Endothelial cell of umbilical vein (primary cell): Measurements from ENCODE around the gene PSPC1. TPM values are rescaled to one million over a fixed set of nuclear protein-coding genes. Genes with fewer than 3 reads are reported as not detected.

ENCODE experiments used
- BruUV-seq: library from RNA; stranded (reverse); fragments of 400-500 nt; replicated peaks from 2 replicates; lab custom pipeline; 2021; lab: Mats Ljungman, UMichigan
- CTCF ChIA-PET: fragments of 300-600, 350-600 bp; sonication (Branson Sonifier 250); formaldehyde crosslinking; loops from one replicate; lab custom pipeline; 2021; ENCODE audit warnings: antibody characterized with exemption, inconsistent platforms; lab: Charles Lee
- POLR2A ChIA-PET: fragments of 300-600, 350-600 bp; sonication (Branson Sonifier 250); formaldehyde crosslinking; loops from one replicate; lab custom pipeline; 2021; ENCODE audit warnings: antibody characterized with exemption, inconsistent platforms; lab: Charles Lee
- DNase-seq: peaks from one replicate; pipeline ENCODE4 v3.0.0-alpha.2; 2011; ENCODE audit warnings: low read depth, low spot score
- FAIRE-seq: peaks from 2 replicates; lab custom pipeline; 2011; peaks lifted over from hg19 to GRCh38; lab: Jason Lieb, UNC
- H2AFZ ChIP-seq: 2 replicates; pipeline ENCODE4 v1.6.0; 2012; ENCODE audit warnings: low read depth, low read length, control low read depth, inconsistent platforms
- H3K27ac ChIP-seq: 2 replicates; pipeline ENCODE4 v1.5.1; 2011; ENCODE audit warnings: low read depth, mild to moderate bottlenecking, control low read depth, low read length, moderate library complexity; ENCODE audit not compliant: insufficient read depth
- H3K27me3 ChIP-seq, 2 experiments: 2 replicates each; pipeline versions ENCODE4 v1.6.0 to v1.6.1; 2011; ENCODE audit warnings: low read length in 2 of 2, mixed read lengths in 1 of 2; ENCODE audit not compliant: control insufficient read depth in 2 of 2, insufficient read depth in 2 of 2
- H3K36me3 ChIP-seq, 2 experiments: 2 replicates in 1 of 2; 3 replicates in 1 of 2; pipeline ENCODE4 v1.5.1; 2011; ENCODE audit warnings: low read length in 2 of 2, mild to moderate bottlenecking in 1 of 2, moderate library complexity in 1 of 2; ENCODE audit not compliant: control insufficient read depth in 2 of 2, insufficient read depth in 2 of 2; ENCODE audit errors: extremely low read depth in 1 of 2
- H3K4me1 ChIP-seq: 3 replicates; pipeline ENCODE4 v1.5.1; 2011; ENCODE audit warnings: mild to moderate bottlenecking, low read length; ENCODE audit not compliant: control insufficient read depth, insufficient read depth; ENCODE audit errors: extremely low read depth
- H3K4me2 ChIP-seq: 2 replicates; pipeline ENCODE4 v1.6.1; 2011; ENCODE audit warnings: low read length, control low read depth, mixed read lengths; ENCODE audit not compliant: insufficient read depth
- H3K4me3 ChIP-seq, 3 experiments: fragments of 200-600 bp in 1 of 3; sonication (generic), shearing (Covaris generic) in 1 of 3; replicated peaks in 1 of 3; 2 replicates each; pipeline ENCODE4 v1.5.1; 2011 to 2016; ENCODE audit warnings: control low read depth in 3 of 3, low read length in 3 of 3, mild to moderate bottlenecking in 2 of 3, inconsistent platforms in 1 of 3, low read depth in 1 of 3, moderate library complexity in 1 of 3; ENCODE audit not compliant: insufficient read depth in 1 of 3
- H3K79me2 ChIP-seq: 2 replicates; pipeline ENCODE4 v1.6.0; 2012; ENCODE audit warnings: low read length, inconsistent platforms; ENCODE audit not compliant: control insufficient read depth, insufficient read depth
- H3K9ac ChIP-seq: replicated peaks from 2 replicates; pipeline ENCODE3; 2011; ENCODE audit warnings: low read length, control low read depth; ENCODE audit not compliant: insufficient read depth; ENCODE audit errors: extremely low read depth
- H3K9me1 ChIP-seq: replicated peaks from 3 replicates; pipeline ENCODE4 v1.6.0; 2011; ENCODE audit warnings: mild to moderate bottlenecking, low read length; ENCODE audit not compliant: control insufficient read depth, insufficient read depth; ENCODE audit errors: extremely low read depth
- H3K9me3 ChIP-seq: replicated peaks from 2 replicates; pipeline ENCODE4 v1.5.1; 2012; ENCODE audit warnings: low read length, inconsistent platforms; ENCODE audit not compliant: control insufficient read depth, insufficient read depth
- H4K20me1 ChIP-seq: replicated peaks from 2 replicates; pipeline ENCODE3; 2011; ENCODE audit warnings: mild to moderate bottlenecking, low read length; ENCODE audit not compliant: control insufficient read depth, insufficient read depth; ENCODE audit errors: extremely low read depth
- CTCF ChIP-seq, 2 donors: IDR thresholded peaks; 1 replicate in 1 of 2; 2 replicates in 1 of 2; pipeline ENCODE4 v1.5.1; 2011; ENCODE audit warnings: low read length in 2 of 2, mild to moderate bottlenecking in 2 of 2, moderate library complexity in 2 of 2, control low read depth in 1 of 2, inconsistent platforms in 1 of 2, low read depth in 1 of 2; ENCODE audit not compliant: insufficient read depth in 1 of 2; ENCODE audit errors: extremely low read depth in 1 of 2
- EZH2 ChIP-seq: IDR thresholded peaks from 2 replicates; pipeline ENCODE4 v1.6.1; 2012; ENCODE audit warnings: borderline replicate concordance, low read depth, mild to moderate bottlenecking, moderate library complexity, low read length, inconsistent platforms; ENCODE audit not compliant: severe bottlenecking
- FOS ChIP-seq: IDR thresholded peaks from 2 replicates; pipeline ENCODE4 v1.6.1; 2011; ENCODE audit warnings: mild to moderate bottlenecking, low read length, moderate library complexity, borderline replicate concordance; ENCODE audit not compliant: insufficient read depth
- GATA2 ChIP-seq: IDR thresholded peaks from 2 replicates; pipeline ENCODE4 v1.7.0; 2011; ENCODE audit warnings: low read depth, mild to moderate bottlenecking, moderate library complexity, mixed read lengths, low read length; ENCODE audit not compliant: insufficient read length, insufficient read depth
- JUN ChIP-seq: IDR thresholded peaks from 2 replicates; pipeline ENCODE4 v1.6.1; 2011; ENCODE audit warnings: borderline replicate concordance, low read depth; ENCODE audit not compliant: insufficient read length, insufficient read depth
- MAX ChIP-seq: IDR thresholded peaks from 2 replicates; pipeline ENCODE4 v1.6.1; 2011; ENCODE audit not compliant: insufficient read depth, insufficient read length
- MYC ChIP-seq: IDR thresholded peaks from one replicate; pipeline ENCODE4 v1.6.1; 2011; ENCODE audit warnings: mild to moderate bottlenecking, low read depth, low read length
- POLR2A ChIP-seq: IDR thresholded peaks from 2 replicates; pipeline ENCODE4 v1.6.1; 2012; ENCODE audit warnings: low read depth, mild to moderate bottlenecking, control low read depth, low read length
- POLR2AphosphoS5 ChIP-seq: IDR thresholded peaks from 2 replicates; pipeline ENCODE4 v1.6.1; 2012; ENCODE audit warnings: low read depth, mild to moderate bottlenecking, control low read depth, low read length, moderate library complexity; ENCODE audit not compliant: insufficient read depth
- dilution Hi-C: fragments of 300-500 bp; cut with MboI; formaldehyde crosslinking; loops from one replicate; pipeline ENCODE4 v1.15.0; 2019; ENCODE audit warnings: low sequenced_read_pairs; ENCODE audit not compliant: extremely low pct_ligation_motif_present
- intact Hi-C: fragments of 100-400 bp; cut with micrococcal nuclease; formaldehyde crosslinking; loops from one replicate; pipeline ENCODE4 v1.10.0; 2022
- polyA plus RNA-seq, 4 experiments: library from polyadenylated mRNA; depleted of rRNA in 3 of 4; stranded (reverse) in 3 of 4; unstranded in 1 of 4; fragments of >200 nt; gene quantifications; 2 replicates each; pipeline versions ENCODE4 v1.2.1 to v1.2.3, GENCODE V29; 2011 to 2012; ENCODE audit warnings: missing spikeins in 1 of 4
- total RNA-seq: library from RNA; stranded (reverse); gene quantifications from 2 replicates; pipeline ENCODE4 v1.2.3, GENCODE V29; 2021

Gene PSPC1
- total and polyA plus RNA-seq, 2 donors (not counting 3 experiments of a cell fraction or from before 2014, with no cell fraction given), result 22.8 to 55.7 TPM

GRCh38 chr13:19817510-19818158, 34.9 kb upstream of the PSPC1 start:
- Histone ChIP-seq H3K27ac (no peak overlapping the region), H3K4me3 (no peak overlapping the region), H3K9ac (no peak overlapping the region), H3K36me3 (peaks cover 0 to 4% of the 10 kb centered on the region in 2 experiments), H3K4me1 (no peaks in the 10 kb centered on the region), H3K9me1 (no peaks in the 10 kb centered on the region), H3K27me3 (no peaks in the 10 kb centered on the region), H3K4me2 (no peak overlapping the region), H3K79me2 (no peaks in the 10 kb centered on the region), H2AFZ (no peak overlapping the region), H3K9me3 (no peaks in the 10 kb centered on the region), H4K20me1 (no peaks in the 10 kb centered on the region)
- no peak for TF ChIP-seq FOS
- TF ChIP-seq GATA2, result no peak
- FAIRE-seq (peak; percentile 4), DNase-seq (no peak)
- dilution Hi-C loops, result no loop called here
- BruUV-seq, result no TSS peak
- intact Hi-C loops, result loop anchor here (5.0 kb wide), 1 partner anchor 185 kb away; the partner anchor contains the start of gene MPHOSPH8
- POLR2A ChIA-PET, result no interaction called here
- CTCF ChIA-PET, result interaction anchor here (0.6 to 2.2 kb wide), 16 partner anchors 9 to 230 kb away, joined by 3 to 9 read pairs (median 4); partner anchors contain the start of gene MPHOSPH8

DNA sequence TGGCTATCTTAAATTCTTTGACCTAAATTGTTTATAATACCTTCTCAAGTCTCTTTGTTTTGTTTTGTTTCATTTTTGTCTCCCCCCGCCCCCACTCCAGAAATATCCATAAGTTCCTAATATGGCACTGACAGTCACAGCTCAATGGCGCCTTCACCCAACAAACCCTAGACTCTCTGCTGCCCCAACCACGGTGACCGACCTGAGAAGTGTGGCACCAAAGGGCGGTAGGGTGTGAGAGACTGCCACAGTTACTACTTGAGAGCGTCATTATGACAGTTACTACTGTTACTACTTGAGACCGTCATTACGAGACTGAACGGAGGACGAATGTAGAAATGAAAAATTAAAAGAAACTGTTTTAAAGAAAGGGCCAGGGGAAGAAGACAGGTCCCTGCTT, 34.4 kb upstream of the PSPC1 start:
- no peak for DNase-seq
- Histone ChIP-seq H3K9me1 (no peaks in the 10 kb centered on the region), H3K36me3 (peaks cover 0 to 4% of the 10 kb centered on the region in 2 experiments), H2AFZ (no peak overlapping the region), H3K9ac (no peak overlapping the region), H3K79me2 (no peaks in the 10 kb centered on the region), H4K20me1 (no peaks in the 10 kb centered on the region), H3K4me3 (no peak overlapping the region), H3K4me2 (no peak overlapping the region), H3K27ac (no peak overlapping the region), H3K9me3 (no peaks in the 10 kb centered on the region), H3K4me1 (no peaks in the 10 kb centered on the region), H3K27me3 (no peaks in the 10 kb centered on the region)
- ChIA-PET POLR2A (no interaction called here), CTCF (interaction anchor here (2.0 to 2.2 kb wide), 4 partner anchors 9 to 36 kb away, joined by 5 to 9 read pairs (median 9); no protein-coding TSS in a partner anchor)
- intact Hi-C loops (loop anchor here (5.0 kb wide), 1 partner anchor 185 kb away; the partner anchor contains the start of gene MPHOSPH8), dilution Hi-C loops (no loop called here)
- TF ChIP-seq FOS, result no peak
- no peak for TF ChIP-seq POLR2AphosphoS5
- TF ChIP-seq MYC, result no peak
- TF ChIP-seq CTCF (IDR thresholded peaks at IDR 0.05; ENCODE audit: extremely low read depth in 1 of 2, insufficient read depth in 1 of 2, low read depth in 1 of 2, low read length in 2 of 2), result no peak
- TF ChIP-seq MAX, result no peak
- no peak for TF ChIP-seq GATA2
- no peak for TF ChIP-seq EZH2
- no peak for TF ChIP-seq POLR2A
- TF ChIP-seq JUN, result no peak
- FAIRE-seq, result no peak
- no TSS peak for BruUV-seq
